ENCODE data around the gene CHCHD4. TPM values are rescaled to one million over a fixed set of nuclear protein-coding genes. Genes with fewer than 3 reads are reported as not detected.

CHCHD4 gene
- total and polyA plus RNA-seq, 2 of the 8 experiments (the other 6 are each of a cell fraction or from before 2014, with no cell fraction given), result 15.0 to 22.3 TPM

DNA sequence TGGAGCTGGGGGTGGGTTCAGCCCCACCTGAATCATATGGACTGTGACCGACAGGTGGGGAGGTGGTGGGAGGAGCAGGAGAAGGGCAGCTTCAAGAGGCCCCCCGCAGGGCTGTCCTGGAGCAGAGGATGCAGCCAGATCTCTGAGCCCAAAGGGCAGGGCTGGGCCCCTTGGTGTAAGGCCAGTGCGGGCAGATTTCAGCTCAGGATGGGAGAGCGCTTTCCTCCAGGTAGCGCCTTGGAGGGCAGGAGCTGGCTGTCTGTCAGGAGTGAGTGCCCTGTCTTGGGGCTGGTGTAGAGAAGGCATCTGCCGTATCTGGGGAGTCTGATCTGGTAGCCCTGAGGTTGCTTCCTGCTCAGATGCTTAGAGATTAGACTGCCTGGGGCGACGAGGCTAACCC lies 7.5 kb upstream of the CHCHD4 start (continued):
- TF ChIP-seq RBBP5 (IDR thresholded peaks at IDR 0.05; ENCODE audit: borderline replicate concordance, low read depth, low read length), result no peak
- no peak for TF ChIP-seq GTF2F1 (IDR thresholded peaks at IDR 0.05; ENCODE audit: borderline replicate concordance, low read depth, low read length)
- TF ChIP-seq SP4 (IDR thresholded peaks at IDR 0.05; ENCODE audit: low read length), result no peak

Measured in H1 (cell line).